Keratinocyte (primary cell): ENCODE data around the gene TAPBP. TPM values are rescaled to one million over a fixed set of nuclear protein-coding genes. Genes with fewer than 3 reads are reported as not detected.
A peak's percentile ranks its signal among the peaks of the same experiment; 100 is the strongest.
"Not testable (repeated sequence)": the region's sequence is repeated elsewhere in the genome, so short reads cannot be mapped to it uniquely, and the experiment has no call there.

Source experiments
- DNase-seq: peaks from one replicate; pipeline ENCODE4 v3.0.0-alpha.2; 2011; ENCODE audit warnings: low read depth, missing footprints, low spot score
- FAIRE-seq: peaks from 2 replicates; lab custom pipeline; 2011; peaks lifted over from hg19 to GRCh38; lab: Jason Lieb, UNC
- H2AFZ ChIP-seq: 2 replicates; pipeline ENCODE4 v1.6.0; 2012; ENCODE audit warnings: low read length, control low read depth, inconsistent platforms; ENCODE audit not compliant: control insufficient read depth
- H3K27ac ChIP-seq: 2 replicates; pipeline ENCODE4 v1.5.1; 2011; ENCODE audit warnings: low read length; ENCODE audit not compliant: control insufficient read depth, insufficient read depth
- H3K27me3 ChIP-seq: 3 replicates; pipeline ENCODE4 v1.6.0; 2011; ENCODE audit warnings: low read length; ENCODE audit not compliant: control insufficient read depth, insufficient read depth; ENCODE audit errors: extremely low read depth
- H3K36me3 ChIP-seq, 2 experiments: 2 replicates in 1 of 2; 3 replicates in 1 of 2; pipeline ENCODE4 v1.5.1; 2011; ENCODE audit warnings: low read length in 2 of 2, mild to moderate bottlenecking in 1 of 2; ENCODE audit not compliant: control insufficient read depth in 2 of 2, insufficient read depth in 2 of 2; ENCODE audit errors: extremely low read depth in 1 of 2
- H3K4me1 ChIP-seq: 3 replicates; pipeline ENCODE4 v1.5.1; 2011; ENCODE audit warnings: low read length; ENCODE audit not compliant: control insufficient read depth, insufficient read depth; ENCODE audit errors: extremely low read depth
- H3K4me2 ChIP-seq: 3 replicates; pipeline ENCODE4 v1.6.0; 2011; ENCODE audit warnings: low read depth, low read length; ENCODE audit not compliant: control insufficient read depth, insufficient read depth; ENCODE audit errors: extremely low read depth
- H3K4me3 ChIP-seq, 3 experiments: fragments of 200-600 bp in 1 of 3; sonication (generic) in 1 of 3; 2 replicates in 2 of 3; 3 replicates in 1 of 3; pipeline ENCODE4 v1.5.1; 2011 to 2016; ENCODE audit warnings: low read length in 3 of 3, mild to moderate bottlenecking in 3 of 3, control low read depth in 2 of 3, inconsistent platforms in 1 of 3, low read depth in 1 of 3, mixed read lengths in 1 of 3, mixed run types in 1 of 3, moderate library complexity in 1 of 3; ENCODE audit not compliant: control insufficient read depth in 2 of 3, insufficient read depth in 2 of 3; ENCODE audit errors: extremely low read depth in 1 of 3
- H3K79me2 ChIP-seq: 2 replicates; pipeline ENCODE4 v1.6.0; 2012; ENCODE audit warnings: low read length; ENCODE audit not compliant: control insufficient read depth, insufficient read depth
- H3K9ac ChIP-seq: 3 replicates; pipeline ENCODE4 v1.6.0; 2011; ENCODE audit warnings: low read length; ENCODE audit not compliant: control insufficient read depth, insufficient read depth; ENCODE audit errors: extremely low read depth
- H3K9me1 ChIP-seq: 3 replicates; pipeline ENCODE4 v1.6.0; 2011; ENCODE audit warnings: low read length; ENCODE audit not compliant: control insufficient read depth, insufficient read depth; ENCODE audit errors: extremely low read depth
- H3K9me3 ChIP-seq: 2 replicates; pipeline ENCODE4 v1.5.1; 2012; ENCODE audit warnings: low read depth, low read length; ENCODE audit not compliant: control insufficient read depth
- H4K20me1 ChIP-seq: 3 replicates; pipeline ENCODE4 v1.6.0; 2011; ENCODE audit warnings: low read length; ENCODE audit not compliant: control insufficient read depth, insufficient read depth; ENCODE audit errors: extremely low read depth
- EZH2 ChIP-seq: IDR thresholded peaks from one replicate; pipeline ENCODE4 v1.6.1; 2012; ENCODE audit warnings: inconsistent platforms, mild to moderate bottlenecking, low read length, moderate library complexity
- dilution Hi-C: fragments of 300-500 bp; cut with MboI; formaldehyde crosslinking; loops from one replicate; pipeline ENCODE4 v1.7.0; 2020; ENCODE audit warnings: low sequenced_read_pairs; ENCODE audit not compliant: extremely low pct_ligation_motif_present
- polyA plus RNA-seq, 5 experiments: library from polyadenylated mRNA; depleted of rRNA in 3 of 5; stranded (reverse) in 3 of 5; stranded (forward) in 1 of 5; unstranded in 1 of 5; fragments of >200 nt; gene quantifications; 1 replicate in 1 of 5; 2 replicates in 3 of 5; 3 replicates in 1 of 5; pipeline versions ENCODE4 v1.2.1 to v1.2.3, GENCODE V29; 2011 to 2012; ENCODE audit warnings: missing spikeins in 2 of 5, low read depth in 1 of 5, low replicate concordance in 1 of 5
- TF ChIP-seq, protein P1 (sequence below), 3 experiments: IDR thresholded peaks in 1 of 3; conservative IDR thresholded peaks in 1 of 3; optimal IDR thresholded peaks in 1 of 3; 2 replicates in 2 of 3; 3 replicates in 1 of 3; pipeline versions ENCODE3 to v1.5.1; 2011; ENCODE audit warnings: low read length in 3 of 3, mild to moderate bottlenecking in 3 of 3, moderate library complexity in 2 of 3, control low read depth in 1 of 3, inconsistent platforms in 1 of 3; ENCODE audit not compliant: insufficient read depth in 2 of 3; ENCODE audit errors: extremely low read depth in 1 of 3

TAPBP gene
- polyA plus RNA-seq, 1 donor (not counting 4 experiments of a cell fraction or from before 2014, with no cell fraction given): 22.2 TPM

DNA sequence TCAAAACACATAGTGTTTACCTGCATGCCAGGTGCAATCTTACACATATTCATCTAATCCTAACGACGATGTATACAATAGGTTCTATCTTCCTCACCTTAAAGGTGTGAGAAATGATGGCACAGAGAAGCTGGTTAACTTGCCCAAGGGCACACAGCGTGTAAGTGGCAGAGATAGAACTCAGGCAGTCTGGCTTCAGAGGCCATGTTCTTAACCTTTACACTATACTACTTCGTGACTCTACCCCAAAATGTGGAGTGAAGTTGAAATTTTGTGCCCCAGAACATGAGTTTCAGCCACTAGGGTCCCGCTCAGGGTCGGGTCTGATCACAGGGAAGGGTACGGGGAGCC lies 42.8 kb downstream of the TAPBP start:
- Histone ChIP-seq H3K9ac (peak overlapping the region; percentile 98), H2AFZ (peak overlapping the region; percentile 98), H3K27ac (peak overlapping the region; percentile 99), H3K79me2 (peaks cover 54% of the 10 kb centered on the region), H3K9me1 (peaks cover 2% of the 10 kb centered on the region), H3K4me2 (peak overlapping the region; percentile 84), H3K9me3 (no peaks in the 10 kb centered on the region), H3K36me3 (peaks cover 41 to 54% of the 10 kb centered on the region in 2 experiments), H3K4me1 (peaks cover 30% of the 10 kb centered on the region), H3K27me3 (no peaks in the 10 kb centered on the region), H3K4me3 (peak overlapping the region; percentile 76 to 100 (median 96)), H4K20me1 (peaks cover 29% of the 10 kb centered on the region)
- dilution Hi-C loops: no loop called here
- no peak for TF ChIP-seq EZH2
- TF ChIP-seq, protein P1, sequence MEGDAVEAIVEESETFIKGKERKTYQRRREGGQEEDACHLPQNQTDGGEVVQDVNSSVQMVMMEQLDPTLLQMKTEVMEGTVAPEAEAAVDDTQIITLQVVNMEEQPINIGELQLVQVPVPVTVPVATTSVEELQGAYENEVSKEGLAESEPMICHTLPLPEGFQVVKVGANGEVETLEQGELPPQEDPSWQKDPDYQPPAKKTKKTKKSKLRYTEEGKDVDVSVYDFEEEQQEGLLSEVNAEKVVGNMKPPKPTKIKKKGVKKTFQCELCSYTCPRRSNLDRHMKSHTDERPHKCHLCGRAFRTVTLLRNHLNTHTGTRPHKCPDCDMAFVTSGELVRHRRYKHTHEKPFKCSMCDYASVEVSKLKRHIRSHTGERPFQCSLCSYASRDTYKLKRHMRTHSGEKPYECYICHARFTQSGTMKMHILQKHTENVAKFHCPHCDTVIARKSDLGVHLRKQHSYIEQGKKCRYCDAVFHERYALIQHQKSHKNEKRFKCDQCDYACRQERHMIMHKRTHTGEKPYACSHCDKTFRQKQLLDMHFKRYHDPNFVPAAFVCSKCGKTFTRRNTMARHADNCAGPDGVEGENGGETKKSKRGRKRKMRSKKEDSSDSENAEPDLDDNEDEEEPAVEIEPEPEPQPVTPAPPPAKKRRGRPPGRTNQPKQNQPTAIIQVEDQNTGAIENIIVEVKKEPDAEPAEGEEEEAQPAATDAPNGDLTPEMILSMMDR (optimal IDR thresholded peaks at IDR 0.05 in 1 of 3, IDR thresholded peaks at IDR 0.05 in 1 of 3, conservative IDR thresholded peaks at IDR 0.05 in 1 of 3; ENCODE audit: extremely low read depth in 1 of 3, insufficient read depth in 2 of 3, low read length in 3 of 3): no peak
- DNase-seq (no peak), FAIRE-seq (no peak)

GRCh38 chr6:33264015-33264414 lies 49.9 kb downstream of the TAPBP start:
- no peak overlapping the region for H3K9ac ChIP-seq
- no peak for FAIRE-seq
- no peaks in the 10 kb centered on the region for H3K27me3 ChIP-seq
- no peaks in the 10 kb centered on the region for H3K9me1 ChIP-seq
- H2AFZ ChIP-seq: no peak overlapping the region
- no peak for DNase-seq
- no peak overlapping the region for H3K27ac ChIP-seq
- H4K20me1 ChIP-seq: no peaks in the 10 kb centered on the region
- dilution Hi-C loops: no loop called here
- no peaks in the 10 kb centered on the region for H3K79me2 ChIP-seq
- H3K9me3 ChIP-seq: no peaks in the 10 kb centered on the region
- H3K4me3 ChIP-seq: no peak overlapping the region
- peaks cover 29 to 34% of the 10 kb centered on the region in 2 experiments for H3K36me3 ChIP-seq
- TF ChIP-seq EZH2: no peak
- TF ChIP-seq, protein P1 (optimal IDR thresholded peaks at IDR 0.05 in 1 of 3, IDR thresholded peaks at IDR 0.05 in 1 of 3, conservative IDR thresholded peaks at IDR 0.05 in 1 of 3; ENCODE audit: extremely low read depth in 1 of 3, insufficient read depth in 2 of 3, low read length in 3 of 3): no peak
- H3K4me2 ChIP-seq: no peak overlapping the region
- H3K4me1 ChIP-seq: peaks cover 8% of the 10 kb centered on the region

DNA sequence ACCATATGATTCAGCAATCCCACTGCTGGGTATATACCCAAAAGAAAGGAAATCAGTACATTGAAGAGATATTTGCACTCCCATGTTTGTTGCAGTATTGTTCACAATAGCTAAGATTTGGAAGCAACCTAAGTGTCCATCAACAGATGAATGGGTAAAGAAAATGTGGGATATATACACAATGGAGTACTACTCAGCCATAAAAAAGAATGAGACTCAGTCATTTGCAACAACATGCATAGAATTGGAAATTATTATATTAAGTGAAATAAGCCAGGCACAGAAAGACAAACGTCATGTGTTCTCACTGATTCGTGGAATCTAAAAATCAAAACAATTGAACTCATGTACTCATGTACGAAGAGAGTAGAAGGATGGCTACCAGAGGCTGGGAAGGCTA lies 51.4 kb downstream of the TAPBP start:
- H3K27me3 ChIP-seq, H3K27ac ChIP-seq, H4K20me1 ChIP-seq, DNase-seq, H3K9me3 ChIP-seq, H2AFZ ChIP-seq, H3K9ac ChIP-seq, H3K79me2 ChIP-seq, H3K4me2 ChIP-seq, H3K4me3 ChIP-seq, dilution Hi-C loops, H3K4me1 ChIP-seq, FAIRE-seq, H3K9me1 ChIP-seq: not testable (repeated sequence)
- H3K36me3 ChIP-seq: peaks cover 19 to 25% of the 10 kb centered on the region in 2 experiments
